GM18868 (cell line): ENCODE results near the gene GADD45B.
"Not testable (repeated sequence)": the region's sequence is repeated elsewhere in the genome, so short reads cannot be mapped to it uniquely, and the experiment has no call there.

ENCODE experiments used
- ATAC-seq: cut with Tn5 transposase; IDR thresholded peaks from one replicate; pipeline ENCODE4 v1.9.1; 2021; ENCODE audit warnings: mild to moderate bottlenecking, moderate library complexity; ENCODE audit not compliant: unreplicated experiment

Gene GADD45B

GRCh38 chr19:2511991-2512390, 36.1 kb downstream of the GADD45B start:
- ATAC-seq: no peak

DNA sequence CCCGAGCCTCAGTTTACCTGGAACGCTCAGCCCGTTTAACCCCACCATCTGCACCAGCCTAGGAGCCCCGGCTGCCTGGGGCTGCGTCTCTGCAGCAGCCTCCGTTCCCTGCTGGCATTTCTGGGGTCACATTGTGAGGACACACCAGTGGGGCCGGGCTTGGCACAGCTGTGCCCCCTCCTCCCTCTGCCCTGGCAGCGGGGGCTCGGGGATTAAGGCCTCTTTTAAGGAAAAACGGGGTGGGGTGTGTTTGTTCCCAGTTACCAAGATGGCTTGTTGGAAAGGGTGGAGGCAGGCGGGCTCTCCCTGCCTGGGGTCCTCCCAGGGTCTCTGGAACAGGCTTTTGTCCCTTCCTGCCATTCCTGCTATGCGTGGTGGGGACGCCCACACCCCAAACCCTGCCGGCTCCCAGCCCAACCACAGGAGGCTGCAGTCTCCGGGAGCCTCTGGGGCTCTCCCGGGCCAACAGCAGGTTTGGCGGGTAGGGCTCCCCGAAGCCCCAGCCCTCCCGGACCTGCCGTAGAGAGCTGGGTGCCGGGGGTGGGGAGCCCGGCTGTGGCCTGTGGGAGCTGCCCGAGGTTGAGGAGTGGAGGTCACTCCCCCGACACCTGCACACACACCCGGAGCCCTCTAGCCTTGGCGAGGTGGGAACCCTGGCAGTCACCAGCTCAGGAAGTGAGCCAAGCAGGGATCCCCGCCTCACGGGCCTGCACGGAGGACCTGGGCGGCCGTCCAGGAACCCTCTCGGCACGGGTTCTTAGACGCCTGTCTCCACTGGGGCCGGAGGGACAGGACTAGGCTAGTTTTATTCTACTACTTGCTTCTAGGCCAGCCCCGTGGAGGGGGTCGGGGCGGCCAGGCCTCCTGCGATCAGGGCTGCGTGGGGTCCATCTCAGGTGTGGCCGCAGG, 36.9 kb downstream of the GADD45B start:
- ATAC-seq: no peak

- ATAC-seq: no peak
Measured at GRCh38 chr19:2514981-2515518, 39.1 kb downstream of the GADD45B start.

GRCh38 chr19:2516727-2517126, 40.8 kb downstream of the GADD45B start:
- no peak for ATAC-seq

- no peak for ATAC-seq
Measured at GRCh38 chr19:2517881-2518601, 42.1 kb downstream of the GADD45B start.

DNA sequence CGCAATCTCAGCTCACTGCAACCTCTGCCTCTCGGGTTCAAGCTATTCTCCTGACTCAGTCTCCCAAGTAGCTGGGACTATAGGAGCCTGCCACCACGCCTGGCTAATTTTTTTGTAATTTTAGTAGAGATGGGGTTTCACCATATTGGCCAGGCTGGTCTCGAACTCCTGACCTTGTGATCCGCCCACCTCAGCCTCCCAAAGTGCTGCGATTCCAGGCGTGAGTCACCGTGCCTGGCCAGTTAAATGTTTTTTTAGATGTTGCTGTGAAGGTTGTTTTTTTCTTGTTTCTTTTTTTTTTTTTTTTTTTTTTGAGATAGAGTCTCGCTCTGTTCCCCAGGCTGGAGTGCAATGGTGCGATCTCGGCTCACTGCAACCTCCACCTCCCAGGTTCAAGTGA, 42.9 kb downstream of the GADD45B start:
- ATAC-seq: not testable (repeated sequence)

- ATAC-seq: no peak
Measured at GRCh38 chr19:2519482-2519881, 43.6 kb downstream of the GADD45B start.

DNA sequence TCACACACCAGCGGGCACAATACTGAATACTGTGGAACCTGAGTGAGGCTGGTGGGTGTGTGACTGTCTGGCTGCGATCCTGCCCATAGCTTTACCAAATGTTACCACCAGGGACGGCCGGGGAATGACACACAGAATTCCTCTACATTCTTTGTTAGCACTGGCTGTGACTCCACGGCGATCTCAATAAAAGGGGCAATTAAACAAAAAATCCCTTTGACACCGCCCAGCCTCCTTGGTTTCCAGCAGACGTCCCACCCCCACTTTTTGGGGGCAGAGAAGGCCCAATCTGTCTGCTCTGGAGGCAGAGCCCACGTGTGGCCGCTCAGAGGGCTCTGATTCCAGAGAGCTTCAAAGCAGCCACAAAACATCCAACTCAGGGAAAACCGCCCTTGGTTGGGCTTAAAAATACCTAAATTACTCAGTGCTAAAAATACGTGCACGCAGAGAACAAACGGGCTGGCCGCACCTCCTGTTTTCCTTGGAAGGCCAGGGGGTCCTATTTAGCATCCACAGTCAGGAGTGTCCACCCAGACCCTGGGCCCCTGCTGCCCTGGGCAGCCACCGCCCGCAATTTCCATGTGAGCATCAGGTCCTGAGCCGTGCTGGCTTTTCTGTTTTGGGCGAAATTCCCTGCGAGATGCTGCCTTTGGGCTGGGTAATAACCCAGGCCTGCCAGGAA, 47.8 kb downstream of the GADD45B start:
- no peak for ATAC-seq

GRCh38 chr19:2524361-2524839, 48.5 kb downstream of the GADD45B start:
- no peak for ATAC-seq

DNA sequence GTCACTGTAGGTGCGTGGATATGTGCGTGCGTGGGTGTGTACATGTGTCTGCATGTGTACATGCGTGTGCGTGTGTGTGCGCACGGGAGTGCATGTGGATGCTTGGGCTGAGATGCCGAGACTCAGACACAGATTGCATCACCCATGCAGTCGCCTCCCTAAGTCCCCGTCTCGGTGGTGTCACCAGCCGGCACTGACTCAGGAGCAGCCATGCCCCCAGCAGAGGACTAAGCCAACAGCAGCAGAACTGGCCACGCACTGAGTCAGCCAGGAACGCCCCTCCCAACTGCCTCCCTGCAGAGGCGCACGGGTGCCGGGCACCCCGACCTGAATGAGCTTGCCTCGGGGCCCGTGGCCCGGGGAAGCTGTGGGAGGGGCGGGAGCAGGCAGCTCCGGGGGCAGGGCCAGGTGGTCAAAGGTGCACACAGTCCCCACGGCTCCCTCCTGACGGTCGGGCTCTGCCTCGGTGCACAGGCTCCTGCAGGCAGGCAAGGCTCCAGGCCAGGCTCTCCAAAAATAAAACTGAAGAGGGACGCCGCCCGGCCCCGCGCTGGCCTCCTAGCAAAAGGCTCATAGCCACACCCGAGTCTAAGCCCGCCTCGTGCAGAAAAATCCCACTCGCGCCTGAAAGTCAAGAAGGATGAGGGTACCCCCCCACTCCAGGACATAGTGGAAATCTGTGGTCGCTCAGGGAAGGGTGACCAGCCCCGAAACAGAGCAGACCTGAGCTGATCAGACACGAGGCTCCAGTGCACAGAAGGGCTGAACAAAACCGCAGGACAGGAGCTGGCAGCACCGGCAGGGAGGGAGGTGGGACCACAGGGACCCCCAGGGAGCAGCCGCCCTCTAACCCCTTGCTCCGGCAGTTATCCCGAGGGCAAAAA, 49.2 kb downstream of the GADD45B start:
- ATAC-seq: no peak

DNA sequence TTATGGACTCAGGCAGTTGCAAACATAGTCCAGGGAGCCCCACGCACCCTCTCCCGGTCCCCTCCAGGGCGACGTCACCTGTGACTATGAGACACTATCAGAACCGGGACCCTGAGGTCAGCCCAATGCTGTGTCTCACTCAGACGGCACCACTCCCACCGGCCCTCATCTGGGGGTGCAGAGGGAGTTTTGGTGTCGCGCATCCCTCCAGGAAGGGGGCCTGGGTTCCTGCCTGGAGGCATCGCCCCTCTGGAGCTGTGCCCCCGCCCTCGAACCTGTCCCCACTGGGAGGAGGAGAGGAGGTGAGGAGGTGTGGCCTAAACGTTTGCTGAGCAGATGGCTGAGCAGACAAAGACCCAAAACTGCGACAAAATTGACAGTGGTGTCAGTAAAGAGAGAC, 51.2 kb downstream of the GADD45B start:
- ATAC-seq: no peak

GRCh38 chr19:2527686-2528085, 51.8 kb downstream of the GADD45B start:
- no peak for ATAC-seq
